ENCODE data around the gene AVPR1A. TPM values are rescaled to one million over a fixed set of nuclear protein-coding genes. Genes with fewer than 3 reads are reported as not detected.
A peak's percentile ranks its signal among the peaks of the same experiment; 100 is the strongest.

Gene AVPR1A
- total RNA-seq, 2 donors from 2014 or later: 4.3 to 8.5 TPM

DNA sequence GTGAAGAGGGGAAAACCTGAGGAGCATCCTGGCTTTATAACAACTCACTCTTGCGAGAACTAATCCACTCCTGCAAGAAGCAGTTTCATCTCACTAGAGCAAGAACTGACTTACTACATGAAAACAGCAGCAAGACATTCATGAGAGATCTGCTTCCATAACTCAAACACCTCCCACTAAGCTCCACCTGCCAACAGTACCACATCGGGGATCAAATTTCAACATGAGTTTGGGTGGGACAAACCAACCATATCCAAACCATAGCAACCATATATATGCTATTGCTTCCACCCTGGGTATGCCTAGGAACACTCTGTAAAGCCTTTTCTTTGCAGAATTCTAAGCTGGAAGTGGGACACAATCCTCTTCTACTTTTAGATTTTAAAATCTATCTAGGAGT, 13.9 kb upstream of the AVPR1A start:
- no peaks in the 10 kb centered on the region for H3K36me3 ChIP-seq
- H3K27ac ChIP-seq: no peak overlapping the region
- TF ChIP-seq, protein P1, sequence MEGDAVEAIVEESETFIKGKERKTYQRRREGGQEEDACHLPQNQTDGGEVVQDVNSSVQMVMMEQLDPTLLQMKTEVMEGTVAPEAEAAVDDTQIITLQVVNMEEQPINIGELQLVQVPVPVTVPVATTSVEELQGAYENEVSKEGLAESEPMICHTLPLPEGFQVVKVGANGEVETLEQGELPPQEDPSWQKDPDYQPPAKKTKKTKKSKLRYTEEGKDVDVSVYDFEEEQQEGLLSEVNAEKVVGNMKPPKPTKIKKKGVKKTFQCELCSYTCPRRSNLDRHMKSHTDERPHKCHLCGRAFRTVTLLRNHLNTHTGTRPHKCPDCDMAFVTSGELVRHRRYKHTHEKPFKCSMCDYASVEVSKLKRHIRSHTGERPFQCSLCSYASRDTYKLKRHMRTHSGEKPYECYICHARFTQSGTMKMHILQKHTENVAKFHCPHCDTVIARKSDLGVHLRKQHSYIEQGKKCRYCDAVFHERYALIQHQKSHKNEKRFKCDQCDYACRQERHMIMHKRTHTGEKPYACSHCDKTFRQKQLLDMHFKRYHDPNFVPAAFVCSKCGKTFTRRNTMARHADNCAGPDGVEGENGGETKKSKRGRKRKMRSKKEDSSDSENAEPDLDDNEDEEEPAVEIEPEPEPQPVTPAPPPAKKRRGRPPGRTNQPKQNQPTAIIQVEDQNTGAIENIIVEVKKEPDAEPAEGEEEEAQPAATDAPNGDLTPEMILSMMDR (IDR thresholded peaks at IDR 0.05): no peak
- no peaks in the 10 kb centered on the region for H3K4me1 ChIP-seq (ENCODE audit: control insufficient read depth in 1 of 2, low read depth in 2 of 2)
- H3K9me3 ChIP-seq: no peaks in the 10 kb centered on the region
- H3K27me3 ChIP-seq (replicated peaks; ENCODE audit: insufficient read depth): no peaks in the 10 kb centered on the region
- ATAC-seq (ENCODE audit: insufficient number of reproducible peaks, low FRiP score, low read depth): no peak
- DNase-seq (ENCODE audit: low spot score): no peak
- H3K4me3 ChIP-seq: no peak overlapping the region

DNA sequence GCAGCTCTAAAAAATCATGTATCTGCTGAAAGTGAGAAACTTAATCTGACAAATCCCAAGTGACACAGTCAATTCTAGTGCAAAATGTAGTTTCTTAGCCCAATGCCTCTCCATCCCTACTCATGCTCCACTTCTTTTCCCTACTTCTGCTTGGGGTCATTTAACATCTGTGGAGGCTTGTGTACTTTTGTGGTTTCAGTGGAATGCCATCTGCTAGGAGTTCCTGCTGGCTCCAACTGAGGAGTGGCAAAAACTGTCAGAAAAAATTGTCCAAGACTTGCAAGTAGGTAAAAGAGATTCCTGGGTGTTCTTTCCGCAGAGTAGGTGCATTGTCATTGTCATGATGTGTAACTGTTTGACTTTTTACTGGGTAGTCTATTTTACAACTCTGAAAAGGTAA, 12.5 kb upstream of the AVPR1A start:
- ATAC-seq (ENCODE audit: insufficient number of reproducible peaks, low FRiP score, low read depth): no peak
- H3K4me3 ChIP-seq: no peak overlapping the region
- no peak for DNase-seq (ENCODE audit: low spot score)
- TF ChIP-seq, protein P1 (IDR thresholded peaks at IDR 0.05): no peak
- H3K9me3 ChIP-seq: no peaks in the 10 kb centered on the region
- no peaks in the 10 kb centered on the region for H3K4me1 ChIP-seq (ENCODE audit: control insufficient read depth in 1 of 2, low read depth in 2 of 2)
- no peaks in the 10 kb centered on the region for H3K36me3 ChIP-seq
- H3K27me3 ChIP-seq (replicated peaks; ENCODE audit: insufficient read depth): no peaks in the 10 kb centered on the region
- no peak overlapping the region for H3K27ac ChIP-seq

GRCh38 chr12:63155375-63155774, 4.4 kb upstream of the AVPR1A start:
- Histone ChIP-seq H3K9me3 (no peaks in the 10 kb centered on the region), H3K36me3 (no peaks in the 10 kb centered on the region), H3K4me1 (ENCODE audit: control insufficient read depth in 1 of 2, low read depth in 2 of 2) (peaks cover 0 to 16% of the 10 kb centered on the region in 2 donors), H3K4me3 (no peak overlapping the region), H3K27ac (no peak overlapping the region), H3K27me3 (replicated peaks; ENCODE audit: insufficient read depth) (no peaks in the 10 kb centered on the region)
- no peak for ATAC-seq (ENCODE audit: insufficient number of reproducible peaks, low FRiP score, low read depth)
- TF ChIP-seq, protein P1 (IDR thresholded peaks at IDR 0.05): no peak
- DNase-seq (ENCODE audit: low spot score): no peak

GRCh38 chr12:63154560-63154959, 3.6 kb upstream of the AVPR1A start:
- ATAC-seq (ENCODE audit: insufficient number of reproducible peaks, low FRiP score, low read depth) (no peak), DNase-seq (ENCODE audit: low spot score) (no peak)
- Histone ChIP-seq H3K9me3 (no peaks in the 10 kb centered on the region), H3K4me1 (ENCODE audit: control insufficient read depth in 1 of 2, low read depth in 2 of 2) (peaks cover 0 to 19% of the 10 kb centered on the region in 2 donors), H3K36me3 (no peaks in the 10 kb centered on the region), H3K4me3 (no peak overlapping the region), H3K27ac (no peak overlapping the region), H3K27me3 (replicated peaks; ENCODE audit: insufficient read depth) (peaks cover 6% of the 10 kb centered on the region)
- TF ChIP-seq, protein P1 (IDR thresholded peaks at IDR 0.05): no peak

GRCh38 chr12:63152321-63152700, 1.3 kb upstream of the AVPR1A start:
- no peak for ATAC-seq (ENCODE audit: insufficient number of reproducible peaks, low FRiP score, low read depth)
- DNase-seq (ENCODE audit: low spot score): no peak
- H3K27me3 ChIP-seq (replicated peaks; ENCODE audit: insufficient read depth): peaks cover 10% of the 10 kb centered on the region
- H3K36me3 ChIP-seq: no peaks in the 10 kb centered on the region
- TF ChIP-seq, protein P1 (IDR thresholded peaks at IDR 0.05): no peak
- peak overlapping the region; percentile 66 for H3K4me3 ChIP-seq
- peaks cover 0 to 19% of the 10 kb centered on the region in 2 donors for H3K4me1 ChIP-seq (ENCODE audit: control insufficient read depth in 1 of 2, low read depth in 2 of 2)
- no peaks in the 10 kb centered on the region for H3K9me3 ChIP-seq
- no peak overlapping the region for H3K27ac ChIP-seq
